Retina (tissue), 1 donor: ENCODE data around the gene CTNND2.
"Not testable (repeated sequence)": the region's sequence is repeated elsewhere in the genome, so short reads cannot be mapped to it uniquely, and the experiment has no call there.

Source experiments
- DNase-seq: peaks from one replicate; pipeline ENCODE4 v3.0.0-alpha.2; 2016

CTNND2 gene

GRCh38 chr5:11372191-11372590 is 532.1 kb downstream of the CTNND2 start:
- no peak for DNase-seq

- DNase-seq, result no peak
These were observed 533.2 kb downstream of the CTNND2 start for GRCh38 chr5:11371021-11371420.

GRCh38 chr5:11364531-11364930 is 539.7 kb downstream of the CTNND2 start:
- DNase-seq, result no peak

GRCh38 chr5:11363631-11364178 is 540.5 kb downstream of the CTNND2 start:
- no peak for DNase-seq

GRCh38 chr5:11361768-11362167 is 542.5 kb downstream of the CTNND2 start:
- no peak for DNase-seq

GRCh38 chr5:11357928-11358327 is 546.3 kb downstream of the CTNND2 start:
- DNase-seq, result no peak

- DNase-seq, result no peak
These were observed 548.8 kb downstream of the CTNND2 start for GRCh38 chr5:11355491-11355890.

GRCh38 chr5:11346336-11346735 is 557.9 kb downstream of the CTNND2 start:
- DNase-seq, result no peak

GRCh38 chr5:11335881-11336760 is 568.1 kb downstream of the CTNND2 start:
- no peak for DNase-seq

GRCh38 chr5:11334404-11334803 is 569.8 kb downstream of the CTNND2 start:
- no peak for DNase-seq

GRCh38 chr5:11329679-11330078 is 574.6 kb downstream of the CTNND2 start:
- no peak for DNase-seq

GRCh38 chr5:11324521-11325289 is 579.5 kb downstream of the CTNND2 start:
- no peak for DNase-seq

GRCh38 chr5:11323761-11324160 is 580.5 kb downstream of the CTNND2 start:
- no peak for DNase-seq

- DNase-seq, result no peak
These were observed 582.1 kb downstream of the CTNND2 start for GRCh38 chr5:11322133-11322532.

- no peak for DNase-seq
These were observed 584.2 kb downstream of the CTNND2 start for GRCh38 chr5:11319836-11320580.

GRCh38 chr5:11313694-11314093 is 590.6 kb downstream of the CTNND2 start:
- not testable (repeated sequence) for DNase-seq

GRCh38 chr5:11311731-11312130 is 592.5 kb downstream of the CTNND2 start:
- no peak for DNase-seq

- no peak for DNase-seq
These were observed 593.0 kb downstream of the CTNND2 start for GRCh38 chr5:11311272-11311671.

GRCh38 chr5:11310158-11310557 is 594.1 kb downstream of the CTNND2 start:
- no peak for DNase-seq

GRCh38 chr5:11306365-11306764 is 597.9 kb downstream of the CTNND2 start:
- DNase-seq, result no peak

GRCh38 chr5:11305245-11305644 is 599.0 kb downstream of the CTNND2 start:
- peak; percentile 28 for DNase-seq

- no peak for DNase-seq
These were observed 599.6 kb downstream of the CTNND2 start for GRCh38 chr5:11304641-11305040.

GRCh38 chr5:11302663-11303062 is 601.6 kb downstream of the CTNND2 start:
- DNase-seq, result no peak
